Stimulated activated CD8-positive, alpha-beta memory T cell treated with anti-CD3 and anti-CD28 coated beads, Interleukin-12 subunit alpha, Interleukin-12 subunit beta, amount 100 ng/mL, for 24 hours (primary cell): Measurements from ENCODE around the gene STAT5B.

Experiments used
- DNase-seq: peaks from one replicate; pipeline ENCODE4 v3.0.0-alpha.2; 2020; ENCODE audit errors: extremely low read depth

Gene STAT5B

DNA sequence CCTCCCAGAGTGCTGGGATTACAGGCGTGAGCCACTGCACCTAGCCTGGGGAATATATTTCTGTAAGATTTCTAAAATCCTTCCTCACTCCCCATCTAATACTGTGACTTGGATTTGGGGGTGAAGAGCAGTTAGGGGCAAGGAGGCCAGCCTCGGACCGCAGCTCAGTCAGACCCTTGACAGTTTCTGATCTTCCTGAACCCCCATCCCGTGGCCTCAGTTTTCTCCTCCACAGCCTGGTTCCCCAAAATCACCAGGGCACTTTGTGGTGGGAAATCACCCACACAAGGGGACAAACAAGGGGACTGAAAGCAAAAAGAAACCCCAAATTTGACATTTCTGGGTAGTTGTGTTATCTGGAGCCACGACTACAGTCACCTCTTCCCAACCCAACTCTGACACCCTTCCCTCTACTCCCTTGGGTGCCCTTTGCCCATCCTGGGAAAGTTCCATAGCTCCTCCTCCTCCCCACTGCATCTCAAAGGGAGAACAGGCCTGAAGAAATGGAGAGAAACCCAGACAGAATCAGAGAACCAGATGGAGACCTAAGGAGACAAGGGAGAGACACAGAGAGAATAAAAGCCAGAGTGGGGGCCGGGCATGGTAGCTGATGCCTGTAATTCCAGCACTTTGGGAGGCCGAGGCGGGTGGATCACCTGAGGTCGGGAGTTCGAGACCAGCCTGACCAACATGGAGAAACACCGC, 9.3 kb upstream of the STAT5B start:
- no peak for DNase-seq

DNA sequence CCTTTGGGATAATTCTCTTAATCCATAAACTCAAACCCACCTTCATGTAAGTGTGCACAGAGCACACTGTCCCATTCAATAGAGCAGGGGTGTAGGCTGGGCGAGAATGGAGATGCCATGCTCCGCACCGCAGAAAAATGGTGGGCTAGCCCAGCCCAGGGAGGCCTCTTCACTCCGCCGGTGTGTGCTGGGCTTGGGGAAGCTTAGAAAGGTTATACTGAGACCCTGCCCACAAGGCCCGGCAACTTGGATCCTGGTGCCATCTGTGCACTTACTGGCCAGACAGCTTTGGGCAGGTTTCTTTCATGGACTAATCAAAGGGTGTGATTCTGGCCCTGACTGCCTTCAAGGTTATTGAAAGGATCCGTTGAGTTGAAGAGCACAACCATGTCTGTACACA, 8.4 kb upstream of the STAT5B start:
- DNase-seq, result no peak

DNA sequence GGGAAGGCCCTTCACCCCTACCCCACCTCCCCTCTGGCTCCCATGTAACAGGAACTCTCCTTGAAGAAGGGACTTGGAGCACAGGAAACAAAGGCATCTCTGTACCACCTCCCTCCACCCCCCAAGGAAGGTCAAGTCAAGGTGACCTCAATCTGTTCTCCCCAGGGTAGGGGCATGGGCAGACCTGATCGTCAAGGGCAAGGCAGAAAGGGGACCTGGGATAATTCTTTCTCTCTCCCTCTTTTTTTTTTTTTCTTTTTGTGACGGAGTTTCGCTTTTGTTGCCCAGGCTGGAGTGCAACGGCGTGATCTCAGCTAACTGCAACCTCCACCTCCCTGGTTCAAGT, 7.8 kb upstream of the STAT5B start:
- DNase-seq, result no peak

DNA sequence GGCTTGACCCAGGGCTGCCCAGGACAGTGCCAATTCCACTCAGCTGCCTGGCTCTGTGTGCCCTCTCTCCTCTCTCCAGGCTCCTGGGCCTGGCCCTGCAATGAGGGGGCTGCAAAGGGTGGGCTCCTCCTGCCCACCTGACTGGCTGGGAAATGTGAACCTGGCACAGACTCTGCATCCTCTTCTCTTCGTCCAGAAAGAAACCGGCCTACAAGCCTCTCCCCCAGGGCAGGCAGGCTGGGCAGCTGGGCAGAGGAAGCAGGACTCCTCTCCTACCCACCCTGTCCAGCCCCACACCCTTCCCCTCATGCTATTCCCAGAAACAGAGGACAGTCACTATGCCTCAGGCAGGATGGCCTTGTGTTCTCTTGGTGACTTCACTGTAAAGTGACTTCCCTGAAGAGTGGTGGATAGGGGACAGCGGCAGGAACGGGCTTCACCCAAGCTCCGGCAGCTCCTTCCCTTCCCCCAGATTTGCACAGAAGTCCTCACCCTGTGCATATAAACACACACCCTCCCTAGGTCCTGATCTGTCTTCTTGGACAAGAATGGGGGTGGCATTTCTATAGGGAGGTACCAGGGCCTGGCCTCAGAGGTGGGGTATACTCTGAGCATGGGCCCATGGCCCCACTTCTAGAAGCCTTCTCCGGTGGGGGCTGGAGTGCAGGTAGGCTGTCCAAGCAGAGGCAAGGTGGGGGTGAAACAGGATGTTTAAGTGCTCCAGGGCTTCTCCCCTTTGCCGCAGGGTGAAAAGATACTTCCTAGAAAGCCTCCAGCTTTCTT, 7.2 kb upstream of the STAT5B start:
- DNase-seq, result no peak

DNA sequence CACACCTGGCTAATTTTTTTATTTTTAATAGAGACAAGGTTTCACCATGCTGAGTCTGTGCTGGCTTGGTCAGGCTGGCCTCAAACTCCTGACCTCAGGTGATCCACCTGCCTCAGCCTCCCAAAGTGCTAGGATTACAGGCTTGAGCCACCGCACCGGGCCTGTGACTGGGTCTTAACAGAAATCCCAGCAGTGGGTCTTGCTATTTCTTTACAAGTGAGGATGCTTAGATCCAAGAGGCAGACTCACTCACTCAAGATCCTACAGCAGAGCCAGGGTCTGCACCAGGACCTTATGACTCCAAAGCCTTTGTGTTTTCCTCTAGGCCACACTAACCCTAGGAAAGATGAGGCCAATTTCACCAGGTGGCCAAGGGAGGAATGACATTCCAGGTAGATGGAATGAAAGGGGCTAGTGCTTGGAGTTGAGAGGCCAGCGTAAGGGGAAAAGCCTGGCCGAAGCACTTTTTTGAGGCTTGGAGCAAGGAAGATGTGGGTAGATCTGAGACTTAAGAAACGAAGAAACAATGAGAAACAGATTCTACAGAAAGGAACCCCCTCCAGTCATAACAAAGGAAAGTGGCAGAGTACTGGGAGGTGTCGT, 6.4 kb upstream of the STAT5B start:
- DNase-seq, result no peak

DNA sequence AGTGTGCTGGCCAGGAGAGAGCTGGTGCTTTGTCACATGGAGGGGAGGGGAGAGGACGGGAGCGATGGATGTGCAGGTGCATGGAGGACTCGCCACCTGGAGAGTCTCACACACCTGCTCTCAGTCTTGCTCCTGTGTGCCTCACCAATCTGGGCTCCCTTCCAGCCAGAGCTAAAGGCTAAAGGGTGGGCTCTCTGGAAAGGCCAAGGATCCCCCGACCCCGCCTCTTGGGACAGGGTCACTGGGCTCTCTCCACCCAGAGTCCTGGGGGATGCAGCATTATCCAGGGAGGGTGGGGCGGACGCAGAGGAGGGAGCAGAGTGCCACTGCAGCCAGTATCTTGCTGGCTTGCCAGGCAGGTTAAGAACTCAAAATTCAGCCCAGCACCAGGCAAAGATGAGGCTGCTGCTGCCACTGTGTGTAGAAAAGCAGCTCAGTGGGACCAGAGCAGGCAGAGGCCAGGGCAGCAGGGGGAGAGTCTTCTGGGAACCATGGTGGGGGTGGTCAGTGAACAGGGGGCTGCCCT, 5.4 kb upstream of the STAT5B start:
- DNase-seq, result no peak

DNA sequence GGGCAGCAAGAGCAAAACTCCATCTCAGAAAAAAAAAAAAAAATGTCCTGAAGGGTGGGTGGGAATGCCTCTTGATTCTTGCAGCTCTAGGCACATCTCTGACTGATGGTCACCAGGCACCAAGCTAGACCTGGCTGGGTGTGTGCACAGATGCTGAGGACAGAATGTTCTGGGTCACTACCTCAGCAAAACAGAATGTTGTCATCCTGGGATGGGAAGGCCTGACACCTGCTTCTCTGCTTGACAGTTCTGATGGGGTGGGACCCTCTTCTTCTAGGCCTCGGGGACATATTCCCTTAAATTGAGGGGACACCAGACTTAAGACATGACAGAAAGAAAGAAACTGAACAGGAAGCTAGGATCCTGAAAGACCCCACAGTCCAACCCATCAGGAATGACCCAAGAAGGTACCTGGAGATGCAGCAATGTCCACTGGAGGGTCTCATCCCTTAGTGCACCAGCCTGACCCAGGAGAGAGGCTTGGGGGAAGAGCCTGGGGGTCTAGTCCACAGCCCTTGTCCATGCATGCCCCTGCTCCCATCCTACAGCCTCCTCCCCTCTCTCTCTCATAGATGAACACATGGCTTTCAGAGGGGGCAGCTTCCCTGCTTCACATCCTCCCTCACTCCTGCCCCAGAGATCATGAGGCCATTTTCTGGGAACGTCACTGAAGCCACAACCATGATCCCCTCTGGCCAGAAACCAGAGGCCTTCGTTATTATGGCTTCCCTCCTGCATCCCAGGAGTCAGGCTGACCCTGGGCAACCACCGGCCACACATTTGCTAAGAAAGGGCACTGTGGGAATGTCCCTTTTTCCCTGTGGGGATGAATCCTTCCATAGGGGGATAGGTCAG, 3.8 kb upstream of the STAT5B start:
- DNase-seq, result no peak

DNA sequence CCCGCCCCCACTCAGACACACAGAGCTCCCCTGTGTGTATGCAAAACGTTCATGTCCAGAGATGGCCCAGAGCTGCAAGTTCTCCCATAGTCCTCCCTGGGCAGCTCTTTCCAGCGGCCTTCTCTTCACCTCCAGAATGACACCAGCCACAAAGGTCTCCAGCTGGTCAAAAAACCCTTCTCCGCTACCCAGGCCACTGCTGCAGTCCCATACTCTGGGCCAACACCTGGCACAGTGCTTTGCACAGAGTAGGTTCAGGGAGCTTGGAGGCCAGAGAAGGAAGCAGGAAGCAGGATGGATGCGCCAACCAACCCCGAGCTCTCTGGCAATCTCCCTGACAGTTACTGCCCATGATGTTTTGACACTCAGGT, 1.1 kb upstream of the STAT5B start:
- no peak for DNase-seq

DNA sequence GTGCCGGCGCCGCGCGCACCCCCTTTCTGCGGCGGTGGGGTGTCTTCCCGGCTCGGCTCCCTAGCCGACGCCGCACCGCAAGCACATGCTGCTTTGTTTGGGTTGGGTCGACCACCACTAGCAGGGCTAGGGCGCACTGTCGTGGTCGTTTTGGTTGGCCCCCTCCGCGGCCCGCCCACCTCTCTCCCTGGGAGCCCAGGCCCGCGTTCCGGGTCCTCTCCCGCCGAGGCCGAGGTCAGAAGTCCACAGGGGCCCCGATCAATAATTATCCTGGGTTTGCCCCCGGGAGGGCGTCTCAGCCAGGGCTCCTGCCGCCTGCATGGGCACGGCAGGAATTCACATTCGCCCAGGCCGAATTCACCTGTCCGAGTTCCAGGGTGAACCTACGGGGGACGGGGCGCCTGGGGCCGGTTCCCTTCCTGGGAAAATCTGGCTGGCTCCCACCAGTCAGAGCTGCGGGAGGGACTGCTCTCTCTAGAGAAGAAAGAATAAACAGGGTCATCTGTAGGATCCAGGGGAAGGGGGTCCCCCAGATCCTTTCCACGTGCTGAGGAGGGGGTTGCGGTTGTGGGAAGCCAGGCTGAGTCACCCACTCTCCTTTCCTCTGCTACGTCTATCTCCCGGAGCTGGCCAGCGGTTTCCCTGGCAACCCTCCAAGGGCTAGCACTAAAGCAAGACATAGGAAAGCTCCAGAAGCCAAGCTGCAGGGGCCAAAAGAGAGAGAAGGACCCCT, 584 bp upstream of the STAT5B start:
- DNase-seq, result no peak

DNA sequence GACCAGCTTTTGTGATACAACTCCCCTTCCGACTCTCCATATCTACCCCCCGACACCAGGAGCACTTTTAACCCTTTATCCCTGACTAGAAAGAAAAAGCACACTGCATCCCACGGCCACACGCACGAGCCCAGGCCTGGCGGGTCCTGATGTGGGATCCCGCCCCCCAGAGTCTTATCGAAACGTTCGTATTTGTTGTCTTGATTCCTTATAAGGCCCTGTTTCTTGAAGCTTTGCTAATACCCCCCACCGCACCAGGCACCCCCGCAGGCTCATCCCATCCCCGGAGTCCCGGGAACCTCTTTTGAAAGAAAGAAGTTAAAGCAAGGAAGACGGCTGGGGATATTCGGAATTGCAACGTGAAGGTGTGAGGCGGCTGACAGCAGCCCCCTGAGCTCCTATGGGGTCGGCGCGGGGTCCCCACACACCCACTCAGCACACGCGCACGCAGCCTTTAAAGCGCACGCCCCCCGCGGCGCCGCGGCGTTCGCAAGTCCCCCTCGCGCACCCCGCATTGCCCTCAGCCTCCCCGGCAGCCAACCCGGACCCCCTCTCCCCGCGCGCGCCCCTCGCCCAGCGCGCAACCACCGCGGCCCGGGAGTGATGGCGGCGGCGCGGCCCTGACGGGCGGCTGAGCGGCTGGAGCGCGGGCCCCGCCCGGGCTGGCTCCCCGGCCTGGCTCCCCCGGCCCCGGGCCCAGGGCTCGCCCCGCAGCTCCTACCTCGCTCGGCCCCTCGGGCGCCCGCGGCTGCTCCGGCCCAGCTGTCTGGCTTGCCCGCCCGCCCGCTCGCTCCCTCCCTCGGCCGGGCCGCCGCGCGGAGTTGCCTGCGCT, 448 bp downstream of the STAT5B start:
- DNase-seq, result no peak

DNA sequence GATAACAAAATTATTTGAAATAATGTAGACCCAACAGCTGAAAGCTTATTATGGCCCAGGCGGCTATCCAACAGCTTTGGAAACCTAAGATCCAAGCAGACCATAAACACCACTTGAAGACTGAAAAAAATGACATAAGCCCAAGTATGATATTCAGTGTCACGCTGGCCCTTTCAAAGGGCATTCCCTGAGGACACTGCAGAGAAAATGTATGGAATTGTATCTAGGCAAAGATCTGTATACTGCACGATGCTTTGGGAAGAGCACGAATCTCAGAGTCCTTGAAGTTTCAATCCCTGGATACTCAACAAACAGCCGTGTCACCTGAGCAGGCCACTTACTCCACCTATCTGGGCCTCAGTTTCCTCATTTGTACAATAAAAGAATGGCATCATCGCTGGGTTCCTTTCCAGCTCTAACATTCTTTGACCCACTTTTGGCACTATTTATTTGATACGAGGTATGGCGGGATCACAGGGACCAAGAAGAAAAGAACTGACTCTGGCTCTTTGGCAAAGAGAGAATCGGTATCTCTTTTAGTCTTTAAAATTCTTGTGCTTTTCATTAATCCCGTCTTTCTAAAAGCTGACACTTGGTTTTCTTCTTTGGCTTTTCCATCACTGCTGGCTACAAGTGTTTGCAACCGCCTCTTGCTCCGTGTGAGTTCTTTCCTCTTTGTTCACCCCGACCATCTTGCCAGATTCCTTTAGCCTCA, 1.2 kb downstream of the STAT5B start:
- DNase-seq, result no peak

DNA sequence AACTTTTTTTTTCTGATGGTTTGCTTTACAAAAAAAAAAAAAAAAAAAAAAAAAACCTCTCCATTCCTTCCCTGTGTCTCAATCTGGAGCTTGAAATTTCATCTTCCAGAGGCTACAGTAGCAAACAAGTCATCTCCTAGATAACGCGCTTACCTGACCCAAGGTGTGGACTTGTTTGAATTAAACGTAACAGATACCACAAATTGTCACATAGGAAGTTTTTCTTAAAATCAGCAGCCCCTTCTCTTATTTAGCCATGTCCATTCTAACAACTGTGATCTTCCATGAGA, 2.0 kb downstream of the STAT5B start:
- no peak for DNase-seq

DNA sequence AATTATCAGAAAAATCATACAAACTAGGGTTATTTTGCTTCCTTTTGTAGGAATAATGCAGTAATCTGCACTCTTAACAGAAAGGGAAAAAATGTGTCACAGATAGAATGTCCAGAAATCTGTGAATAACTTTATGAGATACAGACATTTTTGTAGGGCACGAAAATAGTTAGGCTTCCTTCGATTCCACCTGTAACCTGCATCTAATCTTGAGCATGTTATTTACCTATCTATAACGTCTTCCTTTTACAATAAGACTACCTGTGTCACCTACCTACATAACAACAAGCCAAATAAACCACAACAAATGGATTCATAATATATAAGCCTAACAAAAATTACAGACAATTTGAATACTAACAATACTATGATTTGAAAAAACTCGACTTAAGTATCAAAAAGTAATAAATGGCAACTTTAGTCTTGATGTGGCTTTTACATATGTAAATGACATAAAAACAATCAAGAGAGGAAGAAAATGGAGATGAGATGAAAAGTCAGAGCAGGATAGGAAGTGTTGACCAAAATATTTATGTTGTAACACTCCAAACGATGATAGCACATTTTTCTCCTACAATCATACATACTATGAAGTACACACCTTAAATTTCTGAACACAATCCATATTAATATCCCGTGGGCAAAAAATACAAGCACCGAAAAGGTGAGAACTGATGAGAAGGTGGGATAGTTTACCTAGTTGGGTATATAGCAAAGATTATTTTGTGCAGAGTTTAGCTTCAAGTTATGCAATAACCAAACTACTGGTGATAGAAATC, 2.5 kb downstream of the STAT5B start:
- no peak for DNase-seq

DNA sequence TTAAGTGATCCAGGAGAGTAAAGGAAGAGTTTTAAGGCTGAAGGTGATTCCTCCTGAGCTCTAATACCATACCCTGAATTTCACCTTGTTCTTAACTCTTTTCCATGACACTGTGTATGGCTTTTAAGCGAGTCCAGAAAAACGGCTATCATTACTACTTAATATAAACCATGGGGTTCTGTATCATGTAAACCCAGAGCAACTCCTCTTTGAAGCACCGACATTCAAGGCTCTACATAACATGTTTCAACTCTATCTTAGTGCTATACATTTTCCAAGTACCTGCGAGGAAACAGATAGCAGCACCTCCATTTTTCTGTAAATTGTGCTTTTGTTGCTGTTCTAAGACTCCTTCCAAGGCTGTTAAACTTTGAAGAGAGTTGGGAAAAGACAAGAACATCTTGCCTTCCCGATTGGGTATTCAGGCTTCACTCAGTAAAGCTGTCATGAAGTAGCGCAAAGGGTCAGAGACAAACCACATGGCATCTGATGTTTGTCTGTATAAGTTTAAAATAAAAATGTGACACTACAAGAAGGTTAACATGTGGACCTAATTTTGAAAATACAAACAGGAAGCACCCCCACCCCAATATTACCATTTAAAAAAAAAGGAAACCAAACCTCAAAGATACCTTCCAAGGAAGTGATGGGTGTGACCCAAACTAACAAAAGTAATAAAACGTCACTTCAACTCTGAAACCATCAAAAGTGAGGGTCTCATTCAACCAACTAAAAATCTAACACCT, 3.9 kb downstream of the STAT5B start:
- DNase-seq, result no peak

DNA sequence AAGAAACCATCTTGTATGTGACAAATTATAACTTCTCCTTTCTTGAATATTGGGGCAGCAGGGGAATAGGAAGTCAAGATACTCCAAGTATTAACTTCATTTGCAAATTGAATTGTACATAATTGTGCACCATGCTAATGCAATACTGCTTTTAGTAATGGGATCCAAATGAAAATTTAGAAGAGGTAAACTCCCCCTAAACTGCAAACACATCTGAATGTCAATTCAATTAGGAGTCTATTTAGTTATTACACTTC, 4.5 kb downstream of the STAT5B start:
- DNase-seq, result no peak

DNA sequence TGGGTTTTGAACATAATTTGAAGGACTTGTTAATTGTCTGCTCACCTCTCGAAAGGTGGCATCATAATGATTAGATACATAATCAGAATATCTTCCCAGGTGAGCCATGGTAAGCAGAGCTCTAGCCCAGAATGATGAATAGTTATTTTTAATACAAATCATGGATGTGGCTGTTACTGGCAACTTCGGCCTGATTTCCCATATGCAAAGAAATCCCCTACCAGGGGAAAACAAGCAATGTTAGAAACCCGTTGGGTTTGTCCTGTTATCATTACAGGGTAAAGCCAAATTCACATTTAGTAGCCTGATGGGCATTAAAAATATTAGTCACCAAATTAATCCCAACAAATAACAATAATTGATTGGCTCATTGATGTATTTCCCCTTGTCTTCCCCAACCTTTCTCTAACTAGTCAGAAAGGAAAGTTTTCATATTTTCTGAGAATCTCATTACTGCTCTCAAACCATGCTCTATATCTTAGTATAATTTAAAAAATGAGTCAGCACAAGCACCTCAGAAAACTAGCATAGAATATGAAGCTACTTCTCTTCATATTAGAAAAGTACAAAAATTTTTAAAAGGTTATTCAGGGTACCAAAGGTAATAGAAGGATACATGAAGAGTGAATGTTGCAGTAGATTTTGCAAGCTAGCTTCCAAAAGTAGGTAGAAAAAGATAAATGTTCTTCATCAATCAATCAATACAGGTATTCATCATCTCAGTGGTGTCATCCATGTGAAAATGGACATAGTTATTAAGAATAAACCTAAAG, 5.0 kb downstream of the STAT5B start:
- DNase-seq, result no peak

DNA sequence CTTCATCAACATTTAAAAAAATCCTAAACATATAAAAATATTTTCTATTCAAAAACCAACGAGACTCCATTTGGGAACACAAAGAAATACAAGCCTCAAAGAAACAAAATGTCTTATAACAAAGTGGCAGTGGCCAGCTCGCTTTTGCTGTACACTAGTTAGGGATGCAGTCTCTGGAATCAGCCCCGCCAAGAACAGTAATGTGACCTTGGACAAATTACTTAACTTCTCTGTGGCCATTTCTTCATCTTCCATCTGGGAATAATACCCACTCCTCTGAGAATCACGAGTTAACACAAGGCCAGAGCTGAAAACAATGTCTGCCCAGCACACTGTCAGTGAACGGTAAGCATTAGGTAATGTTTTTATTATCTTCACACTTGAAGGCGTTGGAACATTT, 5.6 kb downstream of the STAT5B start:
- DNase-seq, result no peak

DNA sequence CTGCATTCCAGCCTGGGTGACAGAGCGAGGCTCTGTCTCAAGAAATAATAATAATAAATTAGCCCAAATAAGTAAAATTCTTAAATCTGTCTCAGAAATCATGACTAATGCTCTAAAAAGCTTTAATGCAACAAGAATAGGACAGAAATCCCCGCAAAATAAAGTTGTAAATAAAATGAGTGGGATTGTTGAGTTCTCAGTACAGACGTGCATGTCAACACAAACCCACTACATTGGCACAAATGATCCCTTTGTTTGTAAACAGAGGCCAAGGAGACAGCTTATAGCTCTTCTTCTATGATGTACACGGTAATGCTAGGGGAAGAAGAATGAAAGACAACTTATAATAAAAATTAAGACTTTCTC, 6.0 kb downstream of the STAT5B start:
- no peak for DNase-seq
